Measurements from ENCODE around the gene HSH2D. TPM values are rescaled to one million over a fixed set of nuclear protein-coding genes. Genes with fewer than 3 reads are reported as not detected.

The HSH2D gene
- total and polyA plus RNA-seq, 2 of the 13 experiments (the other 11 are each of a cell fraction or from before 2014, with no cell fraction given), result 0.69 to 3.2 TPM

DNA sequence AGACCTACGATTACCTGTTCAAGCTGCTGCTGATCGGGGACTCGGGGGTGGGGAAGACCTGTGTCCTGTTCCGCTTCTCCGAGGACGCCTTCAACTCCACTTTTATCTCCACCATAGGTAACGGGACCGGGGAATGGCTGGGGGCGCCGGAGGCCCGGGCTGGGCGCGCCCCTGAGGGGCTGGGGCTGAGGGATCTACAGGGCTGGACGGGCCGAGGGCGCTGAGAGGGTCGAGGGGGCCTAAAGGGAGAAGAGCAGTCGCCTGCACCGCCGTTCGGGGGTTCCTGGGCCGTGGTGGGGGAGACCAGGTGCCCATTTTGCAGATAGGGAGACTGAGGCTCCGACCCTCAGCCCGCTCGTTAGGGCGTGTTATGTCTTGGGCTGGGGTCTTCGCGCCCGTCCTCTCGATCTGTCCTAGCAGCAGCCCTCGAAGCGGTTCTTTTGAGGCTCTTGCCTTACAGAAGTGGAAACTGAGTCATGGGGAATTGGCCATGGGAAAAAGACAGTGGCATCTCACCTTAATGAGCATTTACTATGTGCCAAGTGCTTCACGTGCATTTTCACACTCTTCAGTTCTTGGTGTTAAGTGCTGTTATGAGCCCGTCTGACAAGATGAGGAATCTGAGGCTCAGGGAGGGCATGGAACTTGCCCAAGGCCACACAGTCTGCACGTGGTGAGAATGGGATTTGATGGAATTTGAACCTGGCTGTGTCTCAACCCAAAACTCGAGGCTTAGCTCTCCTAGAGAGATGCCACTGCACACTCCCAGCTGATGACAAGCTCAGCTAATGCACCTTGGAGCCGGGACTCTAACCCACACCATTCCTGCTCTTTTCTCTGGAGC is 31.4 kb upstream of the HSH2D start (continued):
- TF ChIP-seq CHD4 (IDR thresholded peaks at IDR 0.05; ENCODE audit: borderline replicate concordance, low read length), result peak; percentile 92
- no peak for TF ChIP-seq ZNF644 (CRISPR knock-in tag; IDR thresholded peaks at IDR 0.05; ENCODE audit: low read depth)
- TF ChIP-seq TBX2 (CRISPR knock-in tag; IDR thresholded peaks at IDR 0.05; ENCODE audit: borderline replicate concordance), result peak; percentile 37; the same call in 1 of the 2 replicates
- TF ChIP-seq, protein P1, sequence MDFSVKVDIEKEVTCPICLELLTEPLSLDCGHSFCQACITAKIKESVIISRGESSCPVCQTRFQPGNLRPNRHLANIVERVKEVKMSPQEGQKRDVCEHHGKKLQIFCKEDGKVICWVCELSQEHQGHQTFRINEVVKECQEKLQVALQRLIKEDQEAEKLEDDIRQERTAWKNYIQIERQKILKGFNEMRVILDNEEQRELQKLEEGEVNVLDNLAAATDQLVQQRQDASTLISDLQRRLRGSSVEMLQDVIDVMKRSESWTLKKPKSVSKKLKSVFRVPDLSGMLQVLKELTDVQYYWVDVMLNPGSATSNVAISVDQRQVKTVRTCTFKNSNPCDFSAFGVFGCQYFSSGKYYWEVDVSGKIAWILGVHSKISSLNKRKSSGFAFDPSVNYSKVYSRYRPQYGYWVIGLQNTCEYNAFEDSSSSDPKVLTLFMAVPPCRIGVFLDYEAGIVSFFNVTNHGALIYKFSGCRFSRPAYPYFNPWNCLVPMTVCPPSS (IDR thresholded peaks at IDR 0.05), result no peak
- no peak for TF ChIP-seq FOSL2 (CRISPR knock-in tag; IDR thresholded peaks at IDR 0.05)
- no peak for TF ChIP-seq CEBPG (CRISPR knock-in tag; IDR thresholded peaks at IDR 0.05)
- no peak for TF ChIP-seq ARNTL (CRISPR knock-in tag; IDR thresholded peaks at IDR 0.05)
- TF ChIP-seq ZNF224 (CRISPR knock-in tag; IDR thresholded peaks at IDR 0.05), result no peak
- TF ChIP-seq POLR2A (IDR thresholded peaks at IDR 0.05; ENCODE audit: insufficient read depth in 1 of 2, low read depth in 2 of 2, low read length in 2 of 2), result peak; percentile 62 to 73; a peak in 3 of 4 replicates
- peak; percentile 96 for TF ChIP-seq ZMYM3 (CRISPR knock-in tag; IDR thresholded peaks at IDR 0.05)
- TF ChIP-seq ZSCAN9 (CRISPR knock-in tag; IDR thresholded peaks at IDR 0.05; ENCODE audit: borderline replicate concordance), result no peak
- TF ChIP-seq ZNF629 (CRISPR knock-in tag; conservative IDR thresholded peaks at IDR 0.05), result peak; percentile 99
- no peak for TF ChIP-seq PHF21A (CRISPR knock-in tag; IDR thresholded peaks at IDR 0.05)
- TF ChIP-seq EED (CRISPR knock-in tag; IDR thresholded peaks at IDR 0.05), result peak; percentile 75; the same call in 1 of the 2 replicates
- TF ChIP-seq, protein P2, sequence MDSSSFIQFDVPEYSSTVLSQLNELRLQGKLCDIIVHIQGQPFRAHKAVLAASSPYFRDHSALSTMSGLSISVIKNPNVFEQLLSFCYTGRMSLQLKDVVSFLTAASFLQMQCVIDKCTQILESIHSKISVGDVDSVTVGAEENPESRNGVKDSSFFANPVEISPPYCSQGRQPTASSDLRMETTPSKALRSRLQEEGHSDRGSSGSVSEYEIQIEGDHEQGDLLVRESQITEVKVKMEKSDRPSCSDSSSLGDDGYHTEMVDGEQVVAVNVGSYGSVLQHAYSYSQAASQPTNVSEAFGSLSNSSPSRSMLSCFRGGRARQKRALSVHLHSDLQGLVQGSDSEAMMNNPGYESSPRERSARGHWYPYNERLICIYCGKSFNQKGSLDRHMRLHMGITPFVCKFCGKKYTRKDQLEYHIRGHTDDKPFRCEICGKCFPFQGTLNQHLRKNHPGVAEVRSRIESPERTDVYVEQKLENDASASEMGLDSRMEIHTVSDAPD (CRISPR knock-in tag; IDR thresholded peaks at IDR 0.05), result no peak
- no peak for TF ChIP-seq HOXD1 (CRISPR knock-in tag; IDR thresholded peaks at IDR 0.05)
- TF ChIP-seq RBM39 (IDR thresholded peaks at IDR 0.05; ENCODE audit: low read depth, low read length, poor library complexity, severe bottlenecking), result peak; percentile 37
- TF ChIP-seq, protein P3, sequence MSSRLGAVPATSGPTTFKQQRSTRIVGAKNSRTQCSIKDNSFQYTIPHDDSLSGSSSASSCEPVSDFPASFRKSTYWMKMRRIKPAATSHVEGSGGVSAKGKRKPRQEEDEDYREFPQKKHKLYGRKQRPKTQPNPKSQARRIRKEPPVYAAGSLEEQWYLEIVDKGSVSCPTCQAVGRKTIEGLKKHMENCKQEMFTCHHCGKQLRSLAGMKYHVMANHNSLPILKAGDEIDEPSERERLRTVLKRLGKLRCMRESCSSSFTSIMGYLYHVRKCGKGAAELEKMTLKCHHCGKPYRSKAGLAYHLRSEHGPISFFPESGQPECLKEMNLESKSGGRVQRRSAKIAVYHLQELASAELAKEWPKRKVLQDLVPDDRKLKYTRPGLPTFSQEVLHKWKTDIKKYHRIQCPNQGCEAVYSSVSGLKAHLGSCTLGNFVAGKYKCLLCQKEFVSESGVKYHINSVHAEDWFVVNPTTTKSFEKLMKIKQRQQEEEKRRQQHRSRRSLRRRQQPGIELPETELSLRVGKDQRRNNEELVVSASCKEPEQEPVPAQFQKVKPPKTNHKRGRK (CRISPR knock-in tag; IDR thresholded peaks at IDR 0.05), result no peak
- 0 out of 2 replicates have a peak, but pooled peaks have one; percentile 37 for TF ChIP-seq TRIM24 (CRISPR knock-in tag; IDR thresholded peaks at IDR 0.05)
- TF ChIP-seq, protein P4, sequence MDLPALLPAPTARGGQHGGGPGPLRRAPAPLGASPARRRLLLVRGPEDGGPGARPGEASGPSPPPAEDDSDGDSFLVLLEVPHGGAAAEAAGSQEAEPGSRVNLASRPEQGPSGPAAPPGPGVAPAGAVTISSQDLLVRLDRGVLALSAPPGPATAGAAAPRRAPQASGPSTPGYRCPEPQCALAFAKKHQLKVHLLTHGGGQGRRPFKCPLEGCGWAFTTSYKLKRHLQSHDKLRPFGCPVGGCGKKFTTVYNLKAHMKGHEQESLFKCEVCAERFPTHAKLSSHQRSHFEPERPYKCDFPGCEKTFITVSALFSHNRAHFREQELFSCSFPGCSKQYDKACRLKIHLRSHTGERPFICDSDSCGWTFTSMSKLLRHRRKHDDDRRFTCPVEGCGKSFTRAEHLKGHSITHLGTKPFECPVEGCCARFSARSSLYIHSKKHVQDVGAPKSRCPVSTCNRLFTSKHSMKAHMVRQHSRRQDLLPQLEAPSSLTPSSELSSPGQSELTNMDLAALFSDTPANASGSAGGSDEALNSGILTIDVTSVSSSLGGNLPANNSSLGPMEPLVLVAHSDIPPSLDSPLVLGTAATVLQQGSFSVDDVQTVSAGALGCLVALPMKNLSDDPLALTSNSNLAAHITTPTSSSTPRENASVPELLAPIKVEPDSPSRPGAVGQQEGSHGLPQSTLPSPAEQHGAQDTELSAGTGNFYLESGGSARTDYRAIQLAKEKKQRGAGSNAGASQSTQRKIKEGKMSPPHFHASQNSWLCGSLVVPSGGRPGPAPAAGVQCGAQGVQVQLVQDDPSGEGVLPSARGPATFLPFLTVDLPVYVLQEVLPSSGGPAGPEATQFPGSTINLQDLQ (CRISPR knock-in tag; IDR thresholded peaks at IDR 0.05), result 0 out of 2 replicates have a peak, but pooled peaks have one; percentile 40
- TF ChIP-seq CHCHD3 (CRISPR knock-in tag; IDR thresholded peaks at IDR 0.05), result no peak
